ENCODE data around the gene OR2V1. TPM values are rescaled to one million over a fixed set of nuclear protein-coding genes. Genes with fewer than 3 reads are reported as not detected.
"Not testable (repeated sequence)": the region's sequence is repeated elsewhere in the genome, so short reads cannot be mapped to it uniquely, and the experiment has no call there.

The OR2V1 gene
- total RNA-seq, 1 experiment from 2014 or later, result not detected

GRCh38 chr5:181101930-181102674 lies 28.9 kb downstream of the OR2V1 start:
- DNase-seq (ENCODE audit: low read depth), result not testable (repeated sequence)

GRCh38 chr5:181101030-181101641 lies 29.8 kb downstream of the OR2V1 start:
- DNase-seq (ENCODE audit: low read depth), result not testable (repeated sequence)

- peak; percentile 33 for DNase-seq (ENCODE audit: low read depth)
Observed at GRCh38 chr5:181100121-181100875, 30.7 kb downstream of the OR2V1 start.

GRCh38 chr5:181099602-181100086 lies 31.3 kb downstream of the OR2V1 start:
- DNase-seq (ENCODE audit: low read depth), result no peak

- DNase-seq (ENCODE audit: low read depth), result peak; percentile 44
Observed at GRCh38 chr5:181098762-181099601, 32.0 kb downstream of the OR2V1 start.

- not testable (repeated sequence) for DNase-seq (ENCODE audit: low read depth)
Observed at GRCh38 chr5:181097759-181098491, 33.0 kb downstream of the OR2V1 start.

GRCh38 chr5:181097383-181097753 lies 33.6 kb downstream of the OR2V1 start:
- not testable (repeated sequence) for DNase-seq (ENCODE audit: low read depth)

- not testable (repeated sequence) for DNase-seq (ENCODE audit: low read depth)
Observed at GRCh38 chr5:181096721-181097382, 34.1 kb downstream of the OR2V1 start.

GRCh38 chr5:181095162-181095561 lies 35.8 kb downstream of the OR2V1 start:
- DNase-seq (ENCODE audit: low read depth), result not testable (repeated sequence)

- DNase-seq (ENCODE audit: low read depth), result no peak
Observed at GRCh38 chr5:181092428-181092827, 38.5 kb downstream of the OR2V1 start.

- no peak for DNase-seq (ENCODE audit: low read depth)
Observed at GRCh38 chr5:181088289-181088688, 42.7 kb downstream of the OR2V1 start.

- DNase-seq (ENCODE audit: low read depth), result no peak
Observed at GRCh38 chr5:181087309-181087708, 43.7 kb downstream of the OR2V1 start.

- no peak for DNase-seq (ENCODE audit: low read depth)
Observed at GRCh38 chr5:181086884-181087205, 44.1 kb downstream of the OR2V1 start.

GRCh38 chr5:181086026-181086883 lies 44.7 kb downstream of the OR2V1 start:
- DNase-seq (ENCODE audit: low read depth), result peak; percentile 81

GRCh38 chr5:181084621-181085195 lies 46.3 kb downstream of the OR2V1 start:
- no peak for DNase-seq (ENCODE audit: low read depth)

- no peak for DNase-seq (ENCODE audit: low read depth)
Observed at GRCh38 chr5:181081989-181082388, 49.0 kb downstream of the OR2V1 start.

- DNase-seq (ENCODE audit: low read depth), result no peak
Observed at GRCh38 chr5:181076920-181077319, 54.0 kb downstream of the OR2V1 start.

Data from Daoy (cell line).